Endodermal cell (in vitro differentiated cells): ENCODE results near the gene EMID1. TPM values are rescaled to one million over a fixed set of nuclear protein-coding genes. Genes with fewer than 3 reads are reported as not detected.
A peak's percentile ranks its signal among the peaks of the same experiment; 100 is the strongest.

Experiments
- DNase-seq: peaks from one replicate; pipeline ENCODE4 v3.0.0-alpha.2; 2017
- H3K27ac ChIP-seq: 2 replicates; pipeline ENCODE4 v1.5.1; 2013; ENCODE audit warnings: mild to moderate bottlenecking, low read depth, low read length, moderate library complexity
- H3K27me3 ChIP-seq: 2 replicates; pipeline ENCODE4 v1.6.1; 2013; ENCODE audit warnings: mild to moderate bottlenecking, low read length, moderate library complexity; ENCODE audit not compliant: insufficient read depth, control insufficient read depth, poor library complexity, severe bottlenecking
- H3K36me3 ChIP-seq: 2 replicates; pipeline ENCODE4 v1.7.0; 2013; ENCODE audit warnings: mild to moderate bottlenecking, low read length, moderate library complexity; ENCODE audit not compliant: control insufficient read depth, insufficient read depth
- H3K4me1 ChIP-seq: one replicate; pipeline ENCODE4 v1.7.0; 2013; ENCODE audit warnings: low read length; ENCODE audit not compliant: control insufficient read depth, insufficient read depth
- H3K4me3 ChIP-seq: 2 replicates; pipeline ENCODE4 v1.5.1; 2013; ENCODE audit warnings: mild to moderate bottlenecking, low read length, moderate library complexity
- H3K9ac ChIP-seq: 2 replicates; pipeline ENCODE4 v1.6.1; 2013; ENCODE audit warnings: mild to moderate bottlenecking, low read length, moderate library complexity; ENCODE audit not compliant: poor library complexity, severe bottlenecking; ENCODE audit errors: extremely low read depth
- H3K9me3 ChIP-seq: 2 replicates; pipeline ENCODE4 v1.6.1; 2013; ENCODE audit warnings: mild to moderate bottlenecking, low read length, moderate library complexity; ENCODE audit not compliant: control insufficient read depth
- H3K27ac Mint-ChIP-seq: 2 replicates; pipeline ENCODE4 v1.8.0; 2020; ENCODE audit warnings: mixed read lengths
- H3K27me3 Mint-ChIP-seq: 2 replicates; pipeline ENCODE4 v1.8.0; 2021; ENCODE audit warnings: mild to moderate bottlenecking, mixed read lengths; ENCODE audit not compliant: insufficient read depth
- H3K36me3 Mint-ChIP-seq: 2 replicates; pipeline ENCODE4 v1.8.0; 2020; ENCODE audit warnings: low read depth, mixed read lengths
- H3K4me1 Mint-ChIP-seq: 2 replicates; pipeline ENCODE4 v1.8.0; 2020; ENCODE audit warnings: mixed read lengths
- H3K4me3 Mint-ChIP-seq: 2 replicates; pipeline ENCODE4 v1.8.0; 2020; ENCODE audit warnings: mild to moderate bottlenecking, moderate library complexity, mixed read lengths
- H3K9me3 Mint-ChIP-seq: 2 replicates; pipeline ENCODE4 v1.8.0; 2020; ENCODE audit warnings: mild to moderate bottlenecking, mixed read lengths
- CTCF ChIP-seq: fragments of 200-600 bp; sonication (generic); conservative IDR thresholded peaks from 2 replicates; pipeline ENCODE4 v1.5.0; 2021; ENCODE audit warnings: antibody characterized with exemption, mild to moderate bottlenecking
- WGBS, 2 experiments: methylation state at CpG; one replicate each; pipeline versions ENCODE4 v1.1.5 to v1.1.7; 2013; ENCODE audit warnings: missing lambda C conversion rate in 2 of 2, mixed read lengths in 1 of 2; ENCODE audit not compliant: insufficient coverage in 1 of 2, insufficient read length in 1 of 2; 5-methylcytosine and 5-hydroxymethylcytosine counted together
- total RNA-seq, 2 donors: library from RNA; stranded (reverse); fragmentation: NEBNext Ultra II Directional in 1 of 2; extraction: Animal tissue kit (Norgen Biotek cat#: 25700) in 1 of 2; gene quantifications; 2 replicates in 1 of 2; 3 replicates in 1 of 2; pipeline ENCODE4 v1.2.1, GENCODE V29; 2021

EMID1 gene
- total RNA-seq, 2 donors from 2014 or later, result 19.8 to 41.8 TPM

- Mint-ChIP-seq H3K4me1 (peaks cover 22% of the 10 kb centered on the region), H3K27ac (peak overlapping the region; percentile 94), H3K9me3 (no peaks in the 10 kb centered on the region), H3K4me3 (peak overlapping the region; percentile 29), H3K27me3 (peaks cover 1% of the 10 kb centered on the region), H3K36me3 (peaks cover 11% of the 10 kb centered on the region)
- Histone ChIP-seq H3K4me3 (no peak overlapping the region), H3K9me3 (no peaks in the 10 kb centered on the region), H3K4me1 (peaks cover 14% of the 10 kb centered on the region), H3K9ac (peak overlapping the region; percentile 23), H3K27me3 (no peaks in the 10 kb centered on the region), H3K36me3 (no peaks in the 10 kb centered on the region), H3K27ac (no peak overlapping the region)
- WGBS, 2 experiments, result 73 to 77% methylated on average over 11 to 14 of the region's 14 CpGs
- peak; percentile 27 for TF ChIP-seq CTCF
- DNase-seq, result peak; percentile 66
These were observed 14.4 kb downstream of the EMID1 start for GRCh38 chr22:29219881-29220670.

DNA sequence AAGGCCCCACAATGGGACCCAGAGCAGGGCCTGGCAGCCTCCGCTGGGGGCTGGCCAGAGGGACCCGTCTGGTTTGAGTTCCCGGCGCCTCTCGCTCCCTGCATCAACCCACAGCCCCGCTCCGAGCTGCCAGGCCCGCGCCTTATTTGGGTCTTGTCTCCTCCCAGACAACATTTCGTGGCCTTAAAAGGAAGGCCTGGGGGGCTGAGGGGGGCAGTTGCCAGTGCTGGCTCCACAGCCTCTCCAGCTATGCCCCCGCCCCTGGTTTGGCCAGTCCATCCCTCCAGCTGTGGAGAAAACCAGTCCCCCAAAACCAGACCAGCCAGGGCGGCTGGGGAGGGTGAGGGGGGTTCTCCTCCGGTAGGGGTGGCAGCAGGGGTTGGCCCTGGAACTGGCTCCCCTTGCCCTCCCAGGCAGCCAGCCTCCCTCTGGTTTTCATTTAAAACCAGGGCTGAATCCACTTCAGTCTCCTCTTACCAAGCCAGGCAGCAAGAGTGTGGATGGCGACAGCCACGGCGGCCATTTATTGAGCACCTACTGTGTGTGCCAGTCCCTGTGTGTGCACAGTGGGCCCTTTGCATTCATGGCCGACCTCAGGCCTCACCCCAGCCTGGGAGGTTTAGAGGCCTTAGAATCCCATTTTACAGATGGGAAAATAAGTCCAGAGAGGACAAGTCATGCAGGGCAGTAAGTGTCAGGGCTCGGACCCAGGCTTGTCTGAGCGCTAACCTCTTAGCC is 18.6 kb downstream of the EMID1 start:
- no peaks in the 10 kb centered on the region for H3K9me3 Mint-ChIP-seq
- H3K27ac Mint-ChIP-seq, result no peak overlapping the region
- Histone ChIP-seq H3K4me1 (peaks cover 9% of the 10 kb centered on the region), H3K27me3 (no peaks in the 10 kb centered on the region), H3K9me3 (no peaks in the 10 kb centered on the region), H3K4me3 (no peak overlapping the region), H3K27ac (no peak overlapping the region), H3K36me3 (no peaks in the 10 kb centered on the region), H3K9ac (no peak overlapping the region)
- WGBS, 2 experiments, result 89 to 93% methylated on average over 6 to 19 of the region's 19 CpGs
- peaks cover 3% of the 10 kb centered on the region for H3K27me3 Mint-ChIP-seq
- no peak for DNase-seq
- H3K4me3 Mint-ChIP-seq, result no peak overlapping the region
- H3K36me3 Mint-ChIP-seq, result peaks cover 7% of the 10 kb centered on the region
- peaks cover 16% of the 10 kb centered on the region for H3K4me1 Mint-ChIP-seq
- TF ChIP-seq CTCF, result no peak

DNA sequence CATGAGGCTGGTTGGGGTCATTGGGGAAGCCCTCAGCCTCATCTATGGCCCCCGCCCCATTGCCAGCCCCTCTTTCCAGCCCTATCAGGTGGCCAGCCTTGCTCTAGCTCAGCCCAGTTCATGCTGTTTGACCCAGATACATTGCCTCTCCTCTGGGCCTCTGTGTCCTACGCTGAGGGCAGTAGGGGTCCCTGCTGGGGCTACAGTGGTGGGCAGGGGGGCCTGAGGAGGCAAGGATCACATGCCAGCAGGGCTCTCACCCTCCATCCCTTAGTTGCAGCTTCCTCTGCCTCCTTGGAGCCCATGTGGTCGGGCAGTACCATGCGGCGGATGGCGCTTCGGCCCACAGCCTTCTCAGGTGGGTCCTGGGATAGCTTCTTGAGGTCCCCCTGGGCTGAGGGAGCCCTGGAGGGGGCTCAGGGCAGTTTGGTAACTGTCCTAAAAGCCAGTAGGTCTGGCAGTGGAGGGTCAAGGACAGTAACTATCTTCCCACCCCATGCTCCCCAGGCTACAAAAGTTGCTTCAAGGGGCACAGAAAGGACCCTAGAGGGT is 19.2 kb downstream of the EMID1 start:
- 89 to 96% methylated on average over 5 to 7 of the region's 7 CpGs for WGBS, 2 experiments

More for the DNA sequence above, 19.2 kb downstream of the EMID1 start:
- Mint-ChIP-seq H3K4me1 (peaks cover 13% of the 10 kb centered on the region), H3K36me3 (peaks cover 4% of the 10 kb centered on the region), H3K9me3 (no peaks in the 10 kb centered on the region), H3K4me3 (no peak overlapping the region), H3K27ac (no peak overlapping the region), H3K27me3 (peaks cover 3% of the 10 kb centered on the region)
- Histone ChIP-seq H3K4me1 (peaks cover 8% of the 10 kb centered on the region), H3K27ac (no peak overlapping the region), H3K27me3 (no peaks in the 10 kb centered on the region), H3K9me3 (no peaks in the 10 kb centered on the region), H3K9ac (no peak overlapping the region), H3K4me3 (no peak overlapping the region), H3K36me3 (no peaks in the 10 kb centered on the region)
- no peak for DNase-seq
- no peak for TF ChIP-seq CTCF
